CD4-positive, alpha-beta T cell (primary cell): ENCODE measurements around the gene DIP2C. TPM values are rescaled to one million over a fixed set of nuclear protein-coding genes. Genes with fewer than 3 reads are reported as not detected.

Experiments used
- ATAC-seq: fragments of 200-7000 bp; cut with Tn5 transposase; one replicate; pipeline ENCODE4 v1.10.0; 2022; ENCODE audit warnings: mild to moderate bottlenecking; ENCODE audit not compliant: poor library complexity
- CTCF ChIA-PET: fragments of 350-600 bp; sonication (Branson Sonifier 250); formaldehyde crosslinking; loops from one replicate; lab custom pipeline; 2021; ENCODE audit warnings: antibody characterized with exemption, inconsistent platforms; lab: Charles Lee
- POLR2A ChIA-PET: fragments of 350-600 bp; sonication (Branson Sonifier 250); formaldehyde crosslinking; loops from one replicate; lab custom pipeline; 2021; ENCODE audit warnings: antibody characterized with exemption, inconsistent platforms; lab: Charles Lee
- DNase-seq, 14 experiments: peaks; one replicate each; pipeline ENCODE4 v3.0.0-alpha.2; 2013 to 2020; ENCODE audit warnings: mixed read lengths in 2 of 14
- H3K27ac ChIP-seq, 2 donors: one replicate each; pipeline versions ENCODE4 v1.5.1 to v1.7.0; 2013; ENCODE audit warnings: low read length in 2 of 2, low read depth in 1 of 2, mild to moderate bottlenecking in 1 of 2
- H3K27me3 ChIP-seq, 2 experiments: 1 replicate in 1 of 2; 2 replicates in 1 of 2; pipeline versions ENCODE4 v1.6.1 to v1.7.0; 2013; ENCODE audit warnings: low read length in 2 of 2, control low read depth in 1 of 2, mild to moderate bottlenecking in 1 of 2, moderate library complexity in 1 of 2; ENCODE audit not compliant: insufficient read depth in 2 of 2, control insufficient read depth in 1 of 2
- H3K36me3 ChIP-seq: one replicate; pipeline ENCODE4 v1.6.1; 2013; ENCODE audit warnings: low read length, control low read depth; ENCODE audit not compliant: insufficient read depth
- H3K4me1 ChIP-seq: one replicate; pipeline ENCODE4 v1.6.1; 2013; ENCODE audit warnings: low read length, control low read depth; ENCODE audit not compliant: insufficient read depth
- H3K4me3 ChIP-seq: one replicate; pipeline ENCODE4 v1.5.1; 2013; ENCODE audit warnings: mild to moderate bottlenecking, low read length, moderate library complexity
- H3K9me3 ChIP-seq, 2 experiments: 1 replicate in 1 of 2; 2 replicates in 1 of 2; pipeline versions ENCODE4 v1.6.1 to v1.7.0; 2013; ENCODE audit warnings: low read length in 2 of 2, mild to moderate bottlenecking in 2 of 2, control low read depth in 1 of 2, moderate library complexity in 1 of 2; ENCODE audit not compliant: control insufficient read depth in 1 of 2, insufficient read depth in 1 of 2
- H3K27ac Mint-ChIP-seq: one replicate; pipeline ENCODE4 v1.8.0; 2020; ENCODE audit warnings: mixed read lengths
- H3K27me3 Mint-ChIP-seq: one replicate; pipeline ENCODE4 v1.8.0; 2021; ENCODE audit warnings: mixed read lengths
- H3K36me3 Mint-ChIP-seq: one replicate; pipeline ENCODE4 v1.8.0; 2021; ENCODE audit warnings: low read depth, mixed read lengths
- H3K4me1 Mint-ChIP-seq: one replicate; pipeline ENCODE4 v1.8.0; 2021; ENCODE audit warnings: low read depth, mixed read lengths
- H3K4me3 Mint-ChIP-seq: one replicate; pipeline ENCODE4 v1.8.0; 2020; ENCODE audit warnings: mild to moderate bottlenecking, mixed read lengths
- H3K9me3 Mint-ChIP-seq: one replicate; pipeline ENCODE4 v1.8.0; 2020; ENCODE audit warnings: mixed read lengths
- intact Hi-C, 2 experiments: fragments of 100-400 bp; cut with DNase I in 1 of 2; cut with micrococcal nuclease in 1 of 2; formaldehyde crosslinking; loops; one replicate each; pipeline versions ENCODE4 v1.15.1 to v1.9.0; 2023 to 2025; cut with DNase I, micrococcal nuclease
- total RNA-seq, 174 experiments: library from RNA in 2 of 174; stranded (reverse) in 2 of 174; gene quantifications; one replicate each; pipeline ENCODE4 v1.2.3 and lab custom pipeline; 2021 to 2026
- TF ChIP-seq, protein P1 (sequence below): fragments of 200-600 bp; IDR thresholded peaks from one replicate; pipeline ENCODE4 v1.8.0; 2022; ENCODE audit warnings: antibody characterized with exemption, mild to moderate bottlenecking

Gene DIP2C
- total RNA-seq, 2 experiments from 2014 or later, result 4.1 TPM

- no peaks in the 10 kb centered on the region for H3K9me3 Mint-ChIP-seq
- CTCF ChIA-PET, result no interaction called here
- ATAC-seq (no peak), DNase-seq (no peak)
- POLR2A ChIA-PET, result no interaction called here
- H3K9me3 ChIP-seq, result no peaks in the 10 kb centered on the region
- H3K27ac Mint-ChIP-seq, result no peak overlapping the region
- intact Hi-C loops, result no loop called here
- H3K27me3 ChIP-seq, result no peaks in the 10 kb centered on the region
- TF ChIP-seq, protein P1, sequence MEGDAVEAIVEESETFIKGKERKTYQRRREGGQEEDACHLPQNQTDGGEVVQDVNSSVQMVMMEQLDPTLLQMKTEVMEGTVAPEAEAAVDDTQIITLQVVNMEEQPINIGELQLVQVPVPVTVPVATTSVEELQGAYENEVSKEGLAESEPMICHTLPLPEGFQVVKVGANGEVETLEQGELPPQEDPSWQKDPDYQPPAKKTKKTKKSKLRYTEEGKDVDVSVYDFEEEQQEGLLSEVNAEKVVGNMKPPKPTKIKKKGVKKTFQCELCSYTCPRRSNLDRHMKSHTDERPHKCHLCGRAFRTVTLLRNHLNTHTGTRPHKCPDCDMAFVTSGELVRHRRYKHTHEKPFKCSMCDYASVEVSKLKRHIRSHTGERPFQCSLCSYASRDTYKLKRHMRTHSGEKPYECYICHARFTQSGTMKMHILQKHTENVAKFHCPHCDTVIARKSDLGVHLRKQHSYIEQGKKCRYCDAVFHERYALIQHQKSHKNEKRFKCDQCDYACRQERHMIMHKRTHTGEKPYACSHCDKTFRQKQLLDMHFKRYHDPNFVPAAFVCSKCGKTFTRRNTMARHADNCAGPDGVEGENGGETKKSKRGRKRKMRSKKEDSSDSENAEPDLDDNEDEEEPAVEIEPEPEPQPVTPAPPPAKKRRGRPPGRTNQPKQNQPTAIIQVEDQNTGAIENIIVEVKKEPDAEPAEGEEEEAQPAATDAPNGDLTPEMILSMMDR, result no peak
- H3K4me3 ChIP-seq, result no peak overlapping the region
- H3K4me1 Mint-ChIP-seq, result peaks cover 2% of the 10 kb centered on the region
- H3K36me3 ChIP-seq, result no peaks in the 10 kb centered on the region
- H3K36me3 Mint-ChIP-seq, result peaks cover 27% of the 10 kb centered on the region
- H3K4me3 Mint-ChIP-seq, result no peak overlapping the region
- no peaks in the 10 kb centered on the region for H3K27me3 Mint-ChIP-seq
- H3K27ac ChIP-seq, result no peak overlapping the region
- H3K4me1 ChIP-seq, result no peaks in the 10 kb centered on the region
These were observed 410.8 kb downstream of the DIP2C start for GRCh38 chr10:278707-279106.

DNA sequence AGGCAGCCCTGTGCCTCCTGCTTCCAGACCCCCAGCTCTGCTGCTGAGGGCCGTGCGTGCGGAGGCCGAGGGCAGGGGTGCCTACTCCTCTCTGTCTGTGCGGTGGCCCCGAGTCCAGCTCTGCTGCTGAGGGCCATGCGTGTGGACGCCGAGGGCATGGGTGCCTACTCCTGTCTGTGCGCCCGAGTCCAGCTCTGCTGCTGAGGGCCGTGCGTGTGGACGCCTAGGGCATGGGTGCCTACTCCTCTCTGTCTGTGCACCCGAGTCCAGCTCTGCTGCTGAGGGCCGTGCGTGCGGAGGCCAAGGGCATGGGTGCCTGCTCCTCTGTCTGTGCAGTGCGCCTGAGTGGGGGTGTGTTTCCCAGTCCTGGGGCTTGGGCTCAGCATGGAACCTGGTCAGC, 411.5 kb downstream of the DIP2C start:
- H3K4me3 ChIP-seq, result no peak overlapping the region
- H3K36me3 ChIP-seq, result no peaks in the 10 kb centered on the region
- no peak for ATAC-seq
- no peak overlapping the region for H3K27ac Mint-ChIP-seq
- TF ChIP-seq, protein P1, result no peak
- H3K4me3 Mint-ChIP-seq, result no peak overlapping the region
- DNase-seq, result no peak
- H3K4me1 ChIP-seq, result no peaks in the 10 kb centered on the region
- H3K9me3 ChIP-seq, result no peaks in the 10 kb centered on the region
- no peaks in the 10 kb centered on the region for H3K27me3 ChIP-seq
- ChIA-PET CTCF (no interaction called here), POLR2A (no interaction called here)
- H3K27me3 Mint-ChIP-seq, result no peaks in the 10 kb centered on the region
- H3K36me3 Mint-ChIP-seq, result peaks cover 22% of the 10 kb centered on the region
- intact Hi-C loops, result no loop called here
- H3K4me1 Mint-ChIP-seq, result no peaks in the 10 kb centered on the region
- no peak overlapping the region for H3K27ac ChIP-seq
- no peaks in the 10 kb centered on the region for H3K9me3 Mint-ChIP-seq

- Mint-ChIP-seq H3K9me3 (no peaks in the 10 kb centered on the region), H3K27me3 (no peaks in the 10 kb centered on the region), H3K27ac (no peak overlapping the region), H3K36me3 (peaks cover 17% of the 10 kb centered on the region), H3K4me3 (no peak overlapping the region), H3K4me1 (no peaks in the 10 kb centered on the region)
- TF ChIP-seq, protein P1, result no peak
- DNase-seq (no peak), ATAC-seq (no peak)
- no peaks in the 10 kb centered on the region for H3K27me3 ChIP-seq
- H3K27ac ChIP-seq, result no peak overlapping the region
- ChIA-PET CTCF (interaction anchor here (1.0 kb wide), 1 partner anchor 18 kb away, joined by 3 read pairs; no protein-coding TSS in a partner anchor), POLR2A (no interaction called here)
- intact Hi-C loops, result no loop called here
- no peaks in the 10 kb centered on the region for H3K36me3 ChIP-seq
- H3K4me3 ChIP-seq, result no peak overlapping the region
- no peaks in the 10 kb centered on the region for H3K9me3 ChIP-seq
- H3K4me1 ChIP-seq, result no peaks in the 10 kb centered on the region
These were observed 413.8 kb downstream of the DIP2C start for GRCh38 chr10:275680-276079.
